SK-N-SH (cell line): ENCODE data around the gene ZNF548. TPM values are rescaled to one million over a fixed set of nuclear protein-coding genes. Genes with fewer than 3 reads are reported as not detected.

Source experiments
- CTCF ChIA-PET: fragments of 300-600, 350-600 bp; formaldehyde crosslinking; extraction: SDS; loops from one replicate; lab custom pipeline; 2021; lab: Yijun Ruan, JAX
- POLR2A ChIA-PET: fragments of 350-600 bp; sonication (Branson Sonifier 250); formaldehyde crosslinking; extraction: SDS; loops from one replicate; lab custom pipeline; 2020; ENCODE audit warnings: antibody characterized with exemption, inconsistent platforms; lab: Yijun Ruan, JAX
- DNase-seq: peaks from one replicate; pipeline ENCODE4 v3.0.0; 2012
- H2AFZ ChIP-seq: fragments of 200-600 bp; sonication (generic); 2 replicates; pipeline ENCODE4 v1.8.1; 2016; ENCODE audit warnings: antibody characterized with exemption, mild to moderate bottlenecking, low read depth
- H3F3A ChIP-seq: fragments of 200-600 bp; sonication (generic); replicated peaks from 2 replicates; pipeline ENCODE3; 2016; ENCODE audit warnings: antibody characterized with exemption, mild to moderate bottlenecking; ENCODE audit not compliant: insufficient read depth
- H3K27ac ChIP-seq, 2 experiments: fragments of 200-500 bp in 1 of 2; fragments of 200-600 bp in 1 of 2; sonication (Bioruptor generic) in 1 of 2; sonication (generic), shearing (Covaris generic) in 1 of 2; 2 replicates each; pipeline versions ENCODE4 v1.5.1 to v1.6.1; 2014 to 2016; ENCODE audit warnings: low read depth in 2 of 2, inconsistent platforms in 1 of 2, low read length in 1 of 2, mild to moderate bottlenecking in 1 of 2, mixed read lengths in 1 of 2
- H3K27me3 ChIP-seq: fragments of 200-600 bp; sonication (generic), shearing (Covaris generic); 2 replicates; pipeline ENCODE4 v1.6.1; 2016; ENCODE audit warnings: mixed run types; ENCODE audit not compliant: insufficient read depth
- H3K36me3 ChIP-seq, 2 experiments: fragments of 200-500 bp in 1 of 2; fragments of 200-600 bp in 1 of 2; sonication (Bioruptor generic) in 1 of 2; sonication (generic) in 1 of 2; replicated peaks in 1 of 2; 2 replicates each; pipeline versions ENCODE3 to v1.5.1; 2014 to 2016; ENCODE audit warnings: low read length in 1 of 2, mild to moderate bottlenecking in 1 of 2; ENCODE audit not compliant: insufficient read depth in 2 of 2, control insufficient read depth in 1 of 2
- H3K4me1 ChIP-seq, 2 experiments: fragments of 200-500 bp in 1 of 2; fragments of 200-600 bp in 1 of 2; sonication (Bioruptor generic) in 1 of 2; sonication (generic), shearing (Covaris generic) in 1 of 2; 2 replicates each; pipeline versions ENCODE4 v1.5.1 to v1.6.1; 2014 to 2016; ENCODE audit warnings: low read depth in 1 of 2, low read length in 1 of 2, mixed run types in 1 of 2; ENCODE audit not compliant: insufficient read depth in 2 of 2, control insufficient read depth in 1 of 2
- H3K4me2 ChIP-seq: fragments of 200-600 bp; sonication (generic), shearing (Covaris generic); 2 replicates; pipeline ENCODE4 v1.6.1; 2017; ENCODE audit warnings: mixed run types
- H3K4me3 ChIP-seq, 2 experiments: fragments of 200-500 bp in 1 of 2; fragments of 200-600 bp in 1 of 2; sonication (Bioruptor generic) in 1 of 2; sonication (generic), shearing (Covaris generic) in 1 of 2; 2 replicates each; pipeline versions ENCODE4 v1.5.1 to v1.8.1; 2014 to 2016; ENCODE audit warnings: low read depth in 2 of 2, inconsistent platforms in 1 of 2, low read length in 1 of 2, mild to moderate bottlenecking in 1 of 2, mixed read lengths in 1 of 2, moderate library complexity in 1 of 2
- H3K79me2 ChIP-seq: fragments of 200-600 bp; sonication (generic); 2 replicates; pipeline ENCODE4 v1.8.1; 2017; ENCODE audit warnings: mild to moderate bottlenecking; ENCODE audit not compliant: insufficient read depth
- H3K9ac ChIP-seq: fragments of 200-600 bp; sonication (generic); 2 replicates; pipeline ENCODE4 v1.6.1; 2017; ENCODE audit warnings: mixed run types
- H3K9me2 ChIP-seq: fragments of 200-600 bp; sonication (generic); 2 replicates; pipeline ENCODE4 v1.6.1; 2017; ENCODE audit warnings: mixed run types
- H3K9me3 ChIP-seq: fragments of 200-600 bp; sonication (generic); 2 replicates; pipeline ENCODE4 v1.6.1; 2017; ENCODE audit warnings: mixed run types, mild to moderate bottlenecking, moderate library complexity
- H4K20me1 ChIP-seq: fragments of 200-600 bp; sonication (generic); 2 replicates; pipeline ENCODE4 v1.6.1; 2017; ENCODE audit warnings: mild to moderate bottlenecking, mixed run types; ENCODE audit not compliant: insufficient read depth
- ELF1 ChIP-seq: IDR thresholded peaks from 2 replicates; pipeline ENCODE4 v1.4.0; 2012
- FOXJ3 ChIP-seq: sonication (generic); formaldehyde crosslinking; IDR thresholded peaks from 2 replicates; pipeline ENCODE4 v1.5.1; 2020; ENCODE audit warnings: mild to moderate bottlenecking, missing genetic modification reagents
- FOXM1 ChIP-seq: IDR thresholded peaks from 2 replicates; pipeline ENCODE4 v1.4.0; 2012; ENCODE audit warnings: low read depth, mild to moderate bottlenecking
- RXRA ChIP-seq: IDR thresholded peaks from 2 replicates; pipeline ENCODE4 v1.4.0; 2012; ENCODE audit warnings: low read depth, mild to moderate bottlenecking, borderline replicate concordance
- WGBS: methylation state at CpG from one replicate; pipeline ENCODE4 v1.1.6; 2017; ENCODE audit warnings: low lambda C conversion rate; 5-methylcytosine and 5-hydroxymethylcytosine counted together
- polyA plus RNA-seq, 3 experiments: library from polyadenylated mRNA; depleted of rRNA; stranded (reverse); fragments of >200 nt; gene quantifications; 2 replicates each; pipeline ENCODE4 v1.2.3, GENCODE V29; 2012
- TF ChIP-seq, protein P1 (sequence below): IDR thresholded peaks from 2 replicates; pipeline ENCODE4 v1.4.0; 2012; ENCODE audit warnings: low read depth
- TF ChIP-seq, protein P2 (sequence below): IDR thresholded peaks from 2 replicates; pipeline ENCODE4; 2012
- TF ChIP-seq, protein P3 (sequence below): IDR thresholded peaks from 2 replicates; pipeline ENCODE4 v1.4.0; 2012; ENCODE audit warnings: low read depth, borderline replicate concordance
- TF ChIP-seq, protein P4 (sequence below): fragments of 150-350 bp; IDR thresholded peaks from 2 replicates; pipeline ENCODE4 v1.6.1; 2016; ENCODE audit warnings: mild to moderate bottlenecking, low read depth, low read length
- TF ChIP-seq, protein P5 (sequence below): fragments of 200-600 bp; sonication (generic); IDR thresholded peaks from 2 replicates; pipeline ENCODE4 v1.6.1; 2017; ENCODE audit warnings: antibody characterized with exemption, mild to moderate bottlenecking, moderate library complexity
- TF ChIP-seq, protein P6 (sequence below): IDR thresholded peaks from 2 replicates; pipeline ENCODE4 v1.6.1; 2012; ENCODE audit warnings: mild to moderate bottlenecking, low read depth, low read length, moderate library complexity

ZNF548 gene
- polyA plus RNA-seq, 1 of the 3 experiments (the other 2 are of a cell fraction), result 6.8 TPM

DNA sequence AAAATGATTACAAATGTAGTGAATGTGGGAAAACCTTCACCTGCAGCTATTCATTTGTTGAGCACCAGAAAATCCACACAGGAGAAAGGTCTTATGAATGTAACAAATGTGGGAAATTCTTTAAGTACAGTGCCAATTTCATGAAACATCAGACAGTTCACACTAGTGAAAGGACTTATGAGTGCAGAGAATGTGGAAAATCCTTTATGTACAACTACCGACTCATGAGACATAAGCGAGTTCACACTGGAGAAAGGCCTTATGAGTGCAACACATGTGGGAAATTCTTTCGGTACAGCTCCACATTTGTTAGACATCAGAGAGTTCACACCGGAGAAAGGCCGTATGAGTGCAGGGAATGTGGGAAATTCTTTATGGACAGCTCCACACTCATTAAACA is 9.2 kb downstream of the ZNF548 start:
- Histone ChIP-seq H3F3A (no peaks in the 10 kb centered on the region), H3K27ac (no peak overlapping the region), H2AFZ (no peak overlapping the region), H3K36me3 (peaks cover 29 to 48% of the 10 kb centered on the region in 2 experiments), H3K4me1 (no peaks in the 10 kb centered on the region), H4K20me1 (no peaks in the 10 kb centered on the region), H3K9me3 (no peaks in the 10 kb centered on the region; the same call in 1 of the 2 replicates), H3K4me3 (no peak overlapping the region), H3K79me2 (peaks cover 27% of the 10 kb centered on the region), H3K27me3 (no peaks in the 10 kb centered on the region)
- 98% methylated on average over 5 of the region's 5 CpGs for WGBS
- POLR2A ChIA-PET, result no interaction called here
- no peak for TF ChIP-seq RXRA
- TF ChIP-seq, protein P1, sequence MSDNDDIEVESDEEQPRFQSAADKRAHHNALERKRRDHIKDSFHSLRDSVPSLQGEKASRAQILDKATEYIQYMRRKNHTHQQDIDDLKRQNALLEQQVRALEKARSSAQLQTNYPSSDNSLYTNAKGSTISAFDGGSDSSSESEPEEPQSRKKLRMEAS, result no peak
- TF ChIP-seq, protein P2, sequence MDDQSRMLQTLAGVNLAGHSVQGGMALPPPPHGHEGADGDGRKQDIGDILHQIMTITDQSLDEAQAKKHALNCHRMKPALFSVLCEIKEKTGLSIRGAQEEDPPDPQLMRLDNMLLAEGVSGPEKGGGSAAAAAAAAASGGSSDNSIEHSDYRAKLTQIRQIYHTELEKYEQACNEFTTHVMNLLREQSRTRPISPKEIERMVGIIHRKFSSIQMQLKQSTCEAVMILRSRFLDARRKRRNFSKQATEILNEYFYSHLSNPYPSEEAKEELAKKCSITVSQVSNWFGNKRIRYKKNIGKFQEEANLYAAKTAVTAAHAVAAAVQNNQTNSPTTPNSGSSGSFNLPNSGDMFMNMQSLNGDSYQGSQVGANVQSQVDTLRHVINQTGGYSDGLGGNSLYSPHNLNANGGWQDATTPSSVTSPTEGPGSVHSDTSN, result no peak
- no peak for TF ChIP-seq FOXJ3 (CRISPR knock-in tag)
- TF ChIP-seq, protein P3, sequence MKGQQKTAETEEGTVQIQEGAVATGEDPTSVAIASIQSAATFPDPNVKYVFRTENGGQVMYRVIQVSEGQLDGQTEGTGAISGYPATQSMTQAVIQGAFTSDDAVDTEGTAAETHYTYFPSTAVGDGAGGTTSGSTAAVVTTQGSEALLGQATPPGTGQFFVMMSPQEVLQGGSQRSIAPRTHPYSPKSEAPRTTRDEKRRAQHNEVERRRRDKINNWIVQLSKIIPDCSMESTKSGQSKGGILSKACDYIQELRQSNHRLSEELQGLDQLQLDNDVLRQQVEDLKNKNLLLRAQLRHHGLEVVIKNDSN, result no peak
- no peak for TF ChIP-seq ELF1
- TF ChIP-seq, protein P4, sequence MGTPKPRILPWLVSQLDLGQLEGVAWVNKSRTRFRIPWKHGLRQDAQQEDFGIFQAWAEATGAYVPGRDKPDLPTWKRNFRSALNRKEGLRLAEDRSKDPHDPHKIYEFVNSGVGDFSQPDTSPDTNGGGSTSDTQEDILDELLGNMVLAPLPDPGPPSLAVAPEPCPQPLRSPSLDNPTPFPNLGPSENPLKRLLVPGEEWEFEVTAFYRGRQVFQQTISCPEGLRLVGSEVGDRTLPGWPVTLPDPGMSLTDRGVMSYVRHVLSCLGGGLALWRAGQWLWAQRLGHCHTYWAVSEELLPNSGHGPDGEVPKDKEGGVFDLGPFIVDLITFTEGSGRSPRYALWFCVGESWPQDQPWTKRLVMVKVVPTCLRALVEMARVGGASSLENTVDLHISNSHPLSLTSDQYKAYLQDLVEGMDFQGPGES, result no peak
- TF ChIP-seq FOXM1, result no peak
- TF ChIP-seq, protein P5, sequence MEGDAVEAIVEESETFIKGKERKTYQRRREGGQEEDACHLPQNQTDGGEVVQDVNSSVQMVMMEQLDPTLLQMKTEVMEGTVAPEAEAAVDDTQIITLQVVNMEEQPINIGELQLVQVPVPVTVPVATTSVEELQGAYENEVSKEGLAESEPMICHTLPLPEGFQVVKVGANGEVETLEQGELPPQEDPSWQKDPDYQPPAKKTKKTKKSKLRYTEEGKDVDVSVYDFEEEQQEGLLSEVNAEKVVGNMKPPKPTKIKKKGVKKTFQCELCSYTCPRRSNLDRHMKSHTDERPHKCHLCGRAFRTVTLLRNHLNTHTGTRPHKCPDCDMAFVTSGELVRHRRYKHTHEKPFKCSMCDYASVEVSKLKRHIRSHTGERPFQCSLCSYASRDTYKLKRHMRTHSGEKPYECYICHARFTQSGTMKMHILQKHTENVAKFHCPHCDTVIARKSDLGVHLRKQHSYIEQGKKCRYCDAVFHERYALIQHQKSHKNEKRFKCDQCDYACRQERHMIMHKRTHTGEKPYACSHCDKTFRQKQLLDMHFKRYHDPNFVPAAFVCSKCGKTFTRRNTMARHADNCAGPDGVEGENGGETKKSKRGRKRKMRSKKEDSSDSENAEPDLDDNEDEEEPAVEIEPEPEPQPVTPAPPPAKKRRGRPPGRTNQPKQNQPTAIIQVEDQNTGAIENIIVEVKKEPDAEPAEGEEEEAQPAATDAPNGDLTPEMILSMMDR, result no peak
- TF ChIP-seq, all 33 proteins: peak for 0
- Histone ChIP-seq H3K9ac (no peak overlapping the region), H3K9me2 (no peaks in the 10 kb centered on the region), H3K4me2 (no peak overlapping the region)
- CTCF ChIA-PET, result interaction anchor here (0.8 to 1.5 kb wide), 2 partner anchors 7 to 8 kb away, joined by 4 read pairs; no protein-coding TSS in a partner anchor
- DNase-seq, result no peak

DNA sequence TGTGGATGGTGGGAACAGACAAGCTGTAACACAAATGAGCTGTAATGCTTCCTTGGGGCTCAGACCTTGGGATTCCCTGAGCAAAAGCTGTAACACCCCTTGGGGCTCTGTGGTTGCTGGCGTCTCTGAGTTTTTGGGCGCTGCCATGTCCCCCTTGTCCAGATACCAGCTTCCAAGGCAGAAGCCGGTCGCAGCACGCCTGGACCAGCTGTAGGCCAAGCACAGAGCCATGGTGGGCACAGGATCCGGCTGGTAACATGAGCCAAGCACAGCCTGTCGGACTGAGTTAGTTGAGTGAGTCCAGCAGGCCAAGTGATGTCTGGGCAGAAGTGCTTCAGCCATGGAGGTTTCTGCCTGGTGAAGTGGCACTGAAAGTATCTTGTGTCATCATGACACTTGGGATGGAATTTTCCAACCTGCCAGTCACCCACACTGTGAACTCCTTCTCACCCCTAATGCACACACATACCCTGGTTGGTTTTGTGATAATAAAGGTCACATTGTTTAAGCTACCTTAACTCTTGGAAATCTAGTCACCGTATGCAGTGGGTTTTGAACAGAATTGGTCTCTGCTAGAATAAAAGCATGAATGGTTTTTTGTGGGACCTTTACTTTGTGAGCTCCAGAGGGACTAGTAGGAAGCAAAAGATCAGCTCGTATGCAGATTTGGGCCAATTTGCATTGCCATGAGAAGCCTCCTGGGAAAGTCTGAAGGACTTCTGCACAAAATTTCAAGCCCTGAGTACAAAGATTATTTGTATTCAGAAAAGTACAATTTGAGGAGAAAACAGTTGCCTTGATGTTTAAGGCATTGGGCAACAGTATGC is 14.3 kb downstream of the ZNF548 start:
- Histone ChIP-seq H3K4me1 (peaks cover 0 to 2% of the 10 kb centered on the region in 2 experiments; a peak in 1 of 4 replicates), H3K36me3 (peaks cover 15 to 16% of the 10 kb centered on the region in 2 experiments), H3K9me3 (no peaks in the 10 kb centered on the region; the same call in 1 of the 2 replicates), H4K20me1 (no peaks in the 10 kb centered on the region), H3K4me2 (no peak overlapping the region), H3K27ac (no peak overlapping the region), H3K79me2 (no peaks in the 10 kb centered on the region), H3F3A (no peaks in the 10 kb centered on the region), H3K9me2 (no peaks in the 10 kb centered on the region), H2AFZ (no peak overlapping the region), H3K9ac (no peak overlapping the region), H3K27me3 (no peaks in the 10 kb centered on the region), H3K4me3 (no peak overlapping the region)
- no peak for DNase-seq
- 91% methylated on average over 7 of the region's 9 CpGs for WGBS
- ChIA-PET CTCF (interaction anchor here (1.0 to 2.6 kb wide), 4 partner anchors 11 to 752 kb away, joined by 4 to 8 read pairs (median 5); partner anchors contain the start of gene ZNF548), POLR2A (no interaction called here)
- TF ChIP-seq, protein P6, sequence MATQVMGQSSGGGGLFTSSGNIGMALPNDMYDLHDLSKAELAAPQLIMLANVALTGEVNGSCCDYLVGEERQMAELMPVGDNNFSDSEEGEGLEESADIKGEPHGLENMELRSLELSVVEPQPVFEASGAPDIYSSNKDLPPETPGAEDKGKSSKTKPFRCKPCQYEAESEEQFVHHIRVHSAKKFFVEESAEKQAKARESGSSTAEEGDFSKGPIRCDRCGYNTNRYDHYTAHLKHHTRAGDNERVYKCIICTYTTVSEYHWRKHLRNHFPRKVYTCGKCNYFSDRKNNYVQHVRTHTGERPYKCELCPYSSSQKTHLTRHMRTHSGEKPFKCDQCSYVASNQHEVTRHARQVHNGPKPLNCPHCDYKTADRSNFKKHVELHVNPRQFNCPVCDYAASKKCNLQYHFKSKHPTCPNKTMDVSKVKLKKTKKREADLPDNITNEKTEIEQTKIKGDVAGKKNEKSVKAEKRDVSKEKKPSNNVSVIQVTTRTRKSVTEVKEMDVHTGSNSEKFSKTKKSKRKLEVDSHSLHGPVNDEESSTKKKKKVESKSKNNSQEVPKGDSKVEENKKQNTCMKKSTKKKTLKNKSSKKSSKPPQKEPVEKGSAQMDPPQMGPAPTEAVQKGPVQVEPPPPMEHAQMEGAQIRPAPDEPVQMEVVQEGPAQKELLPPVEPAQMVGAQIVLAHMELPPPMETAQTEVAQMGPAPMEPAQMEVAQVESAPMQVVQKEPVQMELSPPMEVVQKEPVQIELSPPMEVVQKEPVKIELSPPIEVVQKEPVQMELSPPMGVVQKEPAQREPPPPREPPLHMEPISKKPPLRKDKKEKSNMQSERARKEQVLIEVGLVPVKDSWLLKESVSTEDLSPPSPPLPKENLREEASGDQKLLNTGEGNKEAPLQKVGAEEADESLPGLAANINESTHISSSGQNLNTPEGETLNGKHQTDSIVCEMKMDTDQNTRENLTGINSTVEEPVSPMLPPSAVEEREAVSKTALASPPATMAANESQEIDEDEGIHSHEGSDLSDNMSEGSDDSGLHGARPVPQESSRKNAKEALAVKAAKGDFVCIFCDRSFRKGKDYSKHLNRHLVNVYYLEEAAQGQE, result no peak
